K562 (cell line): ENCODE results near the gene CYB5D1. TPM values are rescaled to one million over a fixed set of nuclear protein-coding genes. Genes with fewer than 3 reads are reported as not detected.

Experiments used
- BCOR ChIP-seq: fragments of 450-650 bp; IDR thresholded peaks from 2 replicates; pipeline ENCODE4 v1.6.1; 2016
- DDX20 ChIP-seq: fragments of 450-650 bp; IDR thresholded peaks from 2 replicates; pipeline ENCODE4 v1.6.1; 2016; ENCODE audit warnings: missing genetic modification characterization, low read depth, mild to moderate bottlenecking, missing compliant biosample characterization, moderate library complexity
- GATAD2B ChIP-seq: fragments of 450-650 bp; IDR thresholded peaks from 2 replicates; pipeline ENCODE4 v1.6.1; 2017; ENCODE audit warnings: mild to moderate bottlenecking, borderline replicate concordance
- HDAC2 ChIP-seq: fragments of 450-650 bp; IDR thresholded peaks from 2 replicates; pipeline ENCODE4 v1.6.1; 2016; ENCODE audit warnings: mild to moderate bottlenecking
- KAT2B ChIP-seq: IDR thresholded peaks from one replicate; pipeline ENCODE4 v1.6.1; 2012; ENCODE audit warnings: low read depth, mild to moderate bottlenecking, control low read depth, inconsistent platforms, low read length, moderate library complexity
- KAT7 ChIP-seq: sonication (generic); formaldehyde crosslinking; IDR thresholded peaks from 2 replicates; pipeline ENCODE4 v1.8.0; 2022; ENCODE audit warnings: missing genetic modification reagents, mild to moderate bottlenecking, borderline replicate concordance
- L3MBTL2 ChIP-seq: fragments of 450-650 bp; IDR thresholded peaks from 2 replicates; pipeline ENCODE4 v1.6.1; 2016; ENCODE audit warnings: mild to moderate bottlenecking, moderate library complexity
- MTA3 ChIP-seq: fragments of 450-650 bp; formaldehyde crosslinking; IDR thresholded peaks from 2 replicates; pipeline ENCODE4 v1.6.1; 2017; ENCODE audit warnings: mild to moderate bottlenecking, borderline replicate concordance
- PML ChIP-seq: IDR thresholded peaks from 2 replicates; pipeline ENCODE4 v1.6.1; 2012; ENCODE audit warnings: low read length, inconsistent platforms
- PURB ChIP-seq: sonication (generic); formaldehyde crosslinking; IDR thresholded peaks from 2 replicates; pipeline ENCODE4 v1.9.0; 2021; ENCODE audit warnings: low read depth, mild to moderate bottlenecking, missing genetic modification reagents
- RAD21 ChIP-seq, 2 experiments: fragments of 250-450 bp in 1 of 2; fragments of 450-650 bp in 1 of 2; sonication (Bioruptor Pico) in 1 of 2; formaldehyde crosslinking in 1 of 2; IDR thresholded peaks in 1 of 2; conservative IDR thresholded peaks in 1 of 2; 2 replicates each; pipeline versions ENCODE4 v1.4.0 to v1.8.0; 2020 to 2022; ENCODE audit warnings: mild to moderate bottlenecking in 2 of 2, moderate library complexity in 1 of 2
- RFX1 ChIP-seq: fragments of 450-650 bp; IDR thresholded peaks from 2 replicates; pipeline ENCODE4 v1.6.1; 2016; ENCODE audit warnings: mild to moderate bottlenecking, moderate library complexity
- SNRNP70 ChIP-seq: fragments of 200-400 bp; formaldehyde crosslinking; optimal IDR thresholded peaks from 2 replicates; pipeline ENCODE3; 2017; ENCODE audit warnings: low read depth, low read length
- SRSF9 ChIP-seq: fragments of 200-400 bp; formaldehyde crosslinking; IDR thresholded peaks from 2 replicates; pipeline ENCODE4 v1.6.1; 2017; ENCODE audit warnings: low read depth, low read length, borderline replicate concordance
- TARDBP ChIP-seq: fragments of 450-650 bp; IDR thresholded peaks from 2 replicates; pipeline ENCODE4 v1.6.1; 2016
- ZBTB9 ChIP-seq: fragments of 450-650 bp; formaldehyde crosslinking; IDR thresholded peaks from 2 replicates; pipeline ENCODE4 v1.4.0; 2020; ENCODE audit warnings: mild to moderate bottlenecking, moderate library complexity
- ZNF551 ChIP-seq: fragments of 250-450 bp; sonication (Bioruptor Pico); IDR thresholded peaks from 2 replicates; pipeline ENCODE4 v1.5.0; 2021; ENCODE audit warnings: mild to moderate bottlenecking, moderate library complexity
- ZNF717 ChIP-seq: fragments of 250-450 bp; sonication (Bioruptor Pico); IDR thresholded peaks from 2 replicates; pipeline ENCODE4 v1.5.0; 2021
- polyA plus RNA-seq, 8 experiments: library from polyadenylated mRNA; depleted of rRNA in 4 of 8; stranded (reverse) in 5 of 8; unstranded in 3 of 8; fragments of >200 nt; fragmentation: Nextera tagmentation in 2 of 8; fragmentation: Illumina TruSeq in 1 of 8; extraction: Ambion mirVana in 2 of 8; extraction: Trizol in 1 of 8; gene quantifications; 2 replicates each; pipeline versions ENCODE4 v1.2.1 to v1.2.3, GENCODE V29; 2011 to 2014; ENCODE audit warnings: inconsistent platforms in 1 of 8, missing spikeins in 1 of 8
- total RNA-seq, 7 experiments: library from RNA; depleted of rRNA in 6 of 7; stranded (reverse); fragments of >200 nt in 6 of 7; fragmentation: Illumina TruSeq in 2 of 7; extraction: Trizol in 2 of 7; gene quantifications; 2 replicates each; pipeline versions ENCODE4 v1.2.1 to v1.2.3, GENCODE V29; 2011 to 2021; ENCODE audit warnings: low replicate concordance in 1 of 7
- TF ChIP-seq, protein P1 (sequence below): fragments of 450-650 bp; conservative IDR thresholded peaks from 2 replicates; pipeline ENCODE4 v1.6.1; 2016; ENCODE audit warnings: missing genetic modification characterization, low read depth, mild to moderate bottlenecking, control low read depth, missing compliant biosample characterization
- TF ChIP-seq, protein P2 (sequence below): fragments of 200-400 bp; formaldehyde crosslinking; IDR thresholded peaks from 2 replicates; pipeline ENCODE4 v1.6.1; 2017; ENCODE audit warnings: mild to moderate bottlenecking, low read depth, low read length, moderate library complexity
- TF ChIP-seq, protein P3 (sequence below), 3 experiments: fragments of 200-800 bp in 1 of 3; sonication (Bioruptor generic) in 1 of 3; sonication (generic) in 1 of 3; formaldehyde crosslinking in 1 of 3; IDR thresholded peaks; 2 replicates each; pipeline versions ENCODE4 v1.6.1 to v1.8.0; 2016 to 2022; ENCODE audit warnings: mild to moderate bottlenecking in 2 of 3, missing compliant biosample characterization in 2 of 3, missing genetic modification characterization in 2 of 3, missing genetic modification reagents in 1 of 3

CYB5D1 gene
- total and polyA plus RNA-seq, 9 of the 15 experiments (the other 6 are each of a cell fraction or from before 2014, with no cell fraction given), result 2.4 to 7.9 (median 5.7) TPM

DNA sequence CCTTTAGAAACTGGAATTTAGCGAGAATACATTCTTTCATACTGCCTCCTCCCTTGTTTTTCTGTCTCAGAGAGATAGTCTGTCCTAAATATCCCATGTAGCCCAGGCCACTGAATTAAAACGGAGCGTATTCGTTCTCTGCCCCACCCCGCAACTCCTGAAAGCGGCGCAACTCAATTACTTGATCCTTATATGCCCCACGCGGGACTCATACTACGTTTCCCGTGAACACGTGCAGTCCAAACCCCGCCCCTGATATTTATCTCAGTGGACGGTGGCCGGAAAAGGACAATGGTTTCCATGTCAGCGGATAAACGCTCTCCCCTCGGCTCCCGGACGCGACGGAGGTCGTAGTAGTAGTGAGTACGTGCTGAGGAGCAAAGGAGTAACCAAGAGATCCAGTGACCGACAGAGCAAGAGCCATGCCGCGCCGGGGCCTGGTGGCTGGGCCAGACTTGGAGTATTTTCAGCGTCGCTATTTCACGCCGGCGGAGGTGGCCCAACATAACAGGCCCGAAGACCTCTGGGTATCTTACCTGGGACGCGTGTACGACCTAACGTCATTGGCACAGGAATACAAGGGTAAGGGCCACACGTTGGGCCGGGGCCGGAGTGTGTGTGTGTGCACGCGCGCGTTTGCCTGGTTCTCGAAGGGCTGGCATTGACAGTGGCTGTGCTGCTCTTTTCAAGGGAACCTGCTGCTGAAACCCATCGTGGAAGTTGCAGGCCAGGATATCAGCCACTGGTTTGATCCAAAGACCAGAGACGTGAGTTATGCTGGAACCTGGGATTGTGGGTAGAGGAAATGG, at the start of gene CYB5D1 (continued):
- no peak for TF ChIP-seq BCOR
- TF ChIP-seq L3MBTL2, result peak; percentile 58; the same call in 1 of the 2 replicates
- TF ChIP-seq KAT2B, result no peak
- peak; percentile 98 for TF ChIP-seq MTA3
- no peak for TF ChIP-seq SRSF9
- no peak for TF ChIP-seq SNRNP70
- TF ChIP-seq ZBTB9 (CRISPR knock-in tag), result no peak
- TF ChIP-seq ZNF551 (CRISPR knock-in tag), result no peak
- TF ChIP-seq ZNF717, result no peak
- TF ChIP-seq, protein P1, sequence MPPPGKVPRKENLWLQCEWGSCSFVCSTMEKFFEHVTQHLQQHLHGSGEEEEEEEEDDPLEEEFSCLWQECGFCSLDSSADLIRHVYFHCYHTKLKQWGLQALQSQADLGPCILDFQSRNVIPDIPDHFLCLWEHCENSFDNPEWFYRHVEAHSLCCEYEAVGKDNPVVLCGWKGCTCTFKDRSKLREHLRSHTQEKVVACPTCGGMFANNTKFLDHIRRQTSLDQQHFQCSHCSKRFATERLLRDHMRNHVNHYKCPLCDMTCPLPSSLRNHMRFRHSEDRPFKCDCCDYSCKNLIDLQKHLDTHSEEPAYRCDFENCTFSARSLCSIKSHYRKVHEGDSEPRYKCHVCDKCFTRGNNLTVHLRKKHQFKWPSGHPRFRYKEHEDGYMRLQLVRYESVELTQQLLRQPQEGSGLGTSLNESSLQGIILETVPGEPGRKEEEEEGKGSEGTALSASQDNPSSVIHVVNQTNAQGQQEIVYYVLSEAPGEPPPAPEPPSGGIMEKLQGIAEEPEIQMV (tag), result peak; percentile 59
- no peak for TF ChIP-seq DDX20
- TF ChIP-seq PURB (CRISPR knock-in tag), result no peak
- TF ChIP-seq, protein P2, sequence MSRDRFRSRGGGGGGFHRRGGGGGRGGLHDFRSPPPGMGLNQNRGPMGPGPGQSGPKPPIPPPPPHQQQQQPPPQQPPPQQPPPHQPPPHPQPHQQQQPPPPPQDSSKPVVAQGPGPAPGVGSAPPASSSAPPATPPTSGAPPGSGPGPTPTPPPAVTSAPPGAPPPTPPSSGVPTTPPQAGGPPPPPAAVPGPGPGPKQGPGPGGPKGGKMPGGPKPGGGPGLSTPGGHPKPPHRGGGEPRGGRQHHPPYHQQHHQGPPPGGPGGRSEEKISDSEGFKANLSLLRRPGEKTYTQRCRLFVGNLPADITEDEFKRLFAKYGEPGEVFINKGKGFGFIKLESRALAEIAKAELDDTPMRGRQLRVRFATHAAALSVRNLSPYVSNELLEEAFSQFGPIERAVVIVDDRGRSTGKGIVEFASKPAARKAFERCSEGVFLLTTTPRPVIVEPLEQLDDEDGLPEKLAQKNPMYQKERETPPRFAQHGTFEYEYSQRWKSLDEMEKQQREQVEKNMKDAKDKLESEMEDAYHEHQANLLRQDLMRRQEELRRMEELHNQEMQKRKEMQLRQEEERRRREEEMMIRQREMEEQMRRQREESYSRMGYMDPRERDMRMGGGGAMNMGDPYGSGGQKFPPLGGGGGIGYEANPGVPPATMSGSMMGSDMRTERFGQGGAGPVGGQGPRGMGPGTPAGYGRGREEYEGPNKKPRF, result no peak
- TF ChIP-seq KAT7 (CRISPR knock-in tag), result no peak
- TF ChIP-seq, protein P3, sequence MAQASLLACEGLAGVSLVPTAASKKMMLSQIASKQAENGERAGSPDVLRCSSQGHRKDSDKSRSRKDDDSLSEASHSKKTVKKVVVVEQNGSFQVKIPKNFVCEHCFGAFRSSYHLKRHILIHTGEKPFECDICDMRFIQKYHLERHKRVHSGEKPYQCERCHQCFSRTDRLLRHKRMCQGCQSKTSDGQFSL (CRISPR knock-in tag; IDR thresholded peaks at IDR 0.05), result no peak
- TF ChIP-seq, protein P3 (tag; IDR thresholded peaks at IDR 0.05), result no peak
- no peak for TF ChIP-seq RAD21 (CRISPR knock-in tag; conservative IDR thresholded peaks at IDR 0.05 in 1 of 2, IDR thresholded peaks at IDR 0.05 in 1 of 2)
- no peak for TF ChIP-seq TARDBP
- TF ChIP-seq RFX1, result peak; percentile 62
- TF ChIP-seq PML, result peak; percentile 28; the same call in 1 of the 2 replicates
- no peak for TF ChIP-seq GATAD2B
- TF ChIP-seq HDAC2, result no peak
